HG03175 (cell line): Measurements from ENCODE around the gene NGLY1.

Experiments
- ATAC-seq: cut with Tn5 transposase; IDR thresholded peaks from one replicate; pipeline ENCODE4 v1.9.1; 2021; ENCODE audit warnings: mild to moderate bottlenecking, moderate library complexity; ENCODE audit not compliant: unreplicated experiment

The NGLY1 gene

DNA sequence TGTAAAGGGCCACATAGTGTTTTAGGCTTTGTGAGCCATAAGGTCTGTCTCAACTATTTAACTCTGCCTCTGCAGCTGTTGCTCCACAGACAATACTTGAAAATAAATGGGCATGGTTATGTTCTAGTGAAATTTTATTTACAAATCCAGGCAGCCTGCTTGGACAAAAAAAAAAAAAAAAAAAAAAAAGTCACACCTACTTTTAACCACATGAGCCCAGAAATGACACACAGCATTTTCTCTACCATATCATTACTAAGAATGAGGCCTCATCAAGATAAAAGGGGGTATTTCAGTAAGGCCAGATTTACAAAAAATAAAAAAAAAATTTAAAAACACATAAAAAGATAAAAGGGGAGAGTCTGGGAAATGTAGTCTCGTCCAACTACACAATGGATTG lies 1.7 kb upstream of the NGLY1 start:
- no peak for ATAC-seq

DNA sequence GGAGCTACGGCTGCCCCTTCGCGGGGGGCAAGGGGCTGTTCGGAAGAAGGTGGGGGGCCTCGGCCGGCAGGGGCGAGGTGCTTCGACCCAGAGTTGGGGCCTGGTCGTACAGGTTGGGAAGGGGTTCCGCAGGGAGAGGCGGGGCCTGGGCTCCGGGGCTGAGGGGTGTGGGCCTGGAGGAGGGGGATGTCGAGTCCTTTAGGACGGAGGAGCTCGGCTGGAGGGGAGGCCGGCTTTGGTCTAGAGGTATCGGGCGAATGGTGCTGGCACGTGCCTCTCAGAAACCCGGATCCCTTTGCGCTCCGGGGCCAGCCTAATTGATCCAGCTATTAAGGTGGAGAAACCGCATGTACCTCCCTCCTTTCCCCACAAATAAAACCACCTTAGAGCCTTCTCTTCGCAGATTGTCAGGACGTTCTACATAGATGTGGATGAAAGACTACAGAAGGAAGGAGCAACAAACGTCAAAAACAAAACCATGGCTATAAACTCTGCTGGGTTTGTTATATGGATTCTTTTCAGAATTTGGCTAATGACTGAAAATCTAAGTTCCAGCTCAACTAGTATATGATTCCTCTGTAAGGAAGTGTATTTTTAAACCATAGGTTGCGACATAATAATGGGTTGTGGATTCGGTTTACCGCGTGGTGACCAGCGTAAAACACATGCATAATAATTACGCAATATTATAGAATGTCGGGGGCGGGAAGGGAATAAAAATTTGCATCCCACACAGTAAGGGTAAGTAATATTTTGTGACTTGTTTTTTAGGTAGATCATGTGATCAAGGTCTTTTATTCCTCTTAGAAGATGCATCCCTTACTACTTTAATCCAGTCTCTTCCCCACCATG lies 644 bp upstream of the NGLY1 start:
- ATAC-seq, result peak; percentile 18

DNA sequence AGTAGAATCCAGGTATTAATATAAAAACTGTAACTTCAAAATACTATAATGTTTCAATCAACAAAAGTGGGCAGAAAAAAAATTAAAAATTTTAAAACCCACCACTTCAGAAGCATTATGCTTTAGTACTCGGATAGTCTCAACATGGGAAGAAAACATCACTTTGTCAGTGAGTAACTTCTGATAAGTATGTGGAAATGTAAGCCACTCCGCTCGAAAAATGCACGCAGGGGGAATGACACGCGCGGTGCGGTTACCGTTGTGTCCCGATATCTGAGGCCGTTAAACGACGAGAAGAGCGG lies 656 bp downstream of the NGLY1 start:
- ATAC-seq, result no peak

DNA sequence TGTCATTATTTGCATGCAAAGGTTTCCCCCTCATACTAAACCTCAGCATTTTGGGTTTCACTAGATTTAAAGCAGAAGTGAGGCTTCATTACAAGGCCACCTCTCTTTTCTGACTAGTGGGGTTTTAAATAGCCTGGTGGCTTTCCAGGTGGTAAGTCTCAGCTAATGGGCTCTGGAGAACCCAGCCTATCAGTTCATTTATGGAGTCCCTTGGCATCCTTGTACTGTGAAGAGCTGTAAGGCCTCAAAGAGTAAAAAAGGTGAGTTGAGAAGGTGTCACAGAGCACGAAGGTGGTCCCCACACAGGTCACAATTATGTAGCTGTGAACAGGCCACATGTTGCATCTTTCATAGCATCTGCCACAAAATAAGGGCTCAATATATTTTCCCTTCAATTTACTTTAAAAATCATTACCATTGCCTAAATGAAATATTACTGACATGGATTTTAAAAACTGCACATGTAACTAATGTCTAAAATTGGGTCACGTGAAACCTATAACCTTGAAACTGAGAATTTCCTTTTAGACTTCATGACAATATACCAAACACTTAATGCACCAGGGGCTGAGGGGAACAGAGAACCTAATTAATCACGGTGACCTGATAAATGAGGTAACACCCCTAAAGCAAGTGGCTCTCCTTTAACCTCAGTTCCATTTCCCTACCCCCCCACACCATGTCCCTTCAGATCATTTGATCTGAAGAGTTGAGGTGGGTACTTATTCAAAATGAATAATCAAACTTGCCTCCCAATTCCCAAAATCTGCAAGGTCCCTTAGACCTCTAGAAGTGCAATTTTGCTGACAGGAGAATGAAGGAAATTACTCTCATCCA lies 1.3 kb downstream of the NGLY1 start:
- peak; percentile 51 for ATAC-seq

DNA sequence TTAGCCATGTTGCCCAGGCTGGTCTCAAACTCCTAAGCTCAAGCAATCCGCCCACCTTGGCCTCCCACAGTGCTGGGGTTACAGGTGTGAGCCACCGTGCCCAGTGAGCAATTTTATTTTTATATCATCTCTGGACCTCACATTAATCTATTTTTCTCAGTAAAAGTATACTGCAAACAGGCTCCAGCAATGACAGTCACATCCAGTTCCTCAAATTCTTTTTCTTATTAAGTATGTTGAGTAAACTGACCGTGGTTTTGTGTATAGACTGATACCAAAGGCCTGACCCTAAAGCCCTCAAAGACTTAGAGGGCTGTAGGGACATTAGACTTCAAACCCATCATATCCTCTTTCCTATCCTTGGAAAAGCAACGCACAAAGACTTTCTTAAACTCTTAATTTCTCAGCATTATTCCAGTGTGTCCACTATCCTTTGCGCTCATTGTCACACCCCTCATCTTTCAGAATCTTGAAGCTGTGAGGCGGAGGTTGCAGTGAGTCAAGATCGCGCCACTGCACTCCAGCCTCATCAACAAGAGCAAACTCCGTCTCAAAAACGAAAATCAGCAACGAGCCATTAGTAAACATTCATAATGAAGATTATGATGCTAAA lies 2.0 kb downstream of the NGLY1 start:
- ATAC-seq, result no peak

DNA sequence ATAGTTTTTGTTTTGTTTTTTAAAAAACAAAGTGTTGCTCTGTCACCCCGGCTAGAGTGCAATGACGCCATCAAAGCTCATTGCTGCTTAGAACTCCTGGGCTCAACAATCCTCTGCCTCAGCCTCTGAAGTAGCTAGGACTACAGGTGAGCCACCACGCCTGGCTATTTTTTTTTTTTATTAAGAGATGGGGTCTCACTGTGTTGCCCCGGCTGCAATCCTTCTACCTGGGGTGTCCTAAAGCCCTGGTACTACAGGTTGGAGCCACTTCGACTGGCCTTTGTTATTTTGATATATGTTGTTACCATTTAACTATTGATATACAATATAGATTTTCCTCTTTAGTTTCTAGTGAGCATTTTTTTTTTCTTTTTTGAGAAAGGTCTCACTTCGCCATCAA lies 2.6 kb downstream of the NGLY1 start:
- ATAC-seq, result no peak

DNA sequence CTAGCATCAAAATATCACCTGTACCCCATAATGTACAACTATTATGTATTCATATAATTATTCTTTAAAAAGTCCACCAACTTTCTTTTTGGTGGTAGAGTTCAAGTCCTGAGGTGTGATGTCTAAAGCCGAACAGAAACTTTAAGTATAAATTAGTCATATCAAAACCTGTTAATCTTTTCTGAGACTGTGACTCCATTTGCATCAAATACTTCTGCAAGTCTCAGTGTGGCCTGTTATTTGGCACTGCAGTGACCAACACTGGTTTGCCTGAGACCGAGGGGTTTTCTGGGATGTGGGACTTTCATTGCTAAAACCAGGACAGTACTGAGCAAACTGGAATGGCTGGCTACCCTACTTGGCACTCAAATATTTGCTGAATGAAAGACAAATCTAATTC lies 7.3 kb downstream of the NGLY1 start:
- peak; percentile 72 for ATAC-seq

DNA sequence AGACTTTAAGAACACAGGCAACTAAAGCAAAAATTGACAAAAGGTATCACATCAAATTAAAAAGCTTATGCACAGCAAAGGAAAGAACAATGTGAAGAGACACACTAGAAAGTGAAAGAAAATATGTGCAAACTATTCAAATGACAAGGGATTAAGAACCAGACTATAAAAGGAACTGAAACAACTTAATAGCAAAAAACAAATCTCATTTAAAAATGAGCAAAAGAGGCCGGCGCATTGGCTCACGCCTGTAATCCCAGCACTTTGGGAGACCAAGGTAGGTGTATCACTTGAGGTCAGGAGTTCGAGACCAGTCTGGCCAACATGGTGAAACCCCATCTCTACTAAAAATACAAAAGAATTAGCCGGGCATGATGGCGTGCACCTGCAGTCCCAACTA lies 14.4 kb downstream of the NGLY1 start:
- peak; percentile 97 for ATAC-seq

DNA sequence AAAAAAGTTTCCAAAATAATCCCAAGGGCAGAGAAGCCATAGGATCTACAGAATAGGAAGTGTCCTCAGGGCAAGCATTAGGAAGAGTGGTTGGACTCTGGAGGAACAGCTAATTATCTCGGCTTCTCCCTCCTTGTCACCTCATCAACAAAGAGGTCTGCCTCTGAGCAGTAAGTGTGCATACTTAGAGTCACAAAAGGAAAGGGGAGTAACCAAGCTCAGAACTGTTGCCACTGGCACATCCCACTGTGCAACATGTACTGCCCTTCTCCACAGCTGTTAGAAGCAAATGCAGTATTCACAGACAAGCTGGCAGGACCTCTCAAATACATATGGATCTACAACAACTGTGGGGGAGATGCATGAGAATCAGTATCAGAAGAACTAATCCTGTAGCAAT lies 31.5 kb downstream of the NGLY1 start:
- no peak for ATAC-seq

DNA sequence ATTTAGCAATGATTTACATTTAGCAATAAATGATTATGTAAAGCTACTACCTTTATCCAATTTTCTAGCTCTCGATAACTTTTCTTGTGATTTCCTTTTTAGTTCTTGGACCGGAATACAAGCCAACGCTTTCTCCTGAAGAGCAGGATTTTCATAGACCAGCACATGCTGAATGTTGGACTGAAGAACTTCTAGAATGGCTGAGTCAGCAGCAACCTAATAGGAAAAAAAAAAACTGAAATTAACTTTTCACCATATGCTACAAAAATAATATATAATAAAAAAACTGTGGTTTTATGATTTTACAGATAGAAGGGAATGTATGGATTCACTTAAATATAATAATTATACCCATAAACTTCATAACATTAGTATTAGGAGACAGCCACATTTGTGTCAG lies 32.2 kb downstream of the NGLY1 start:
- no peak for ATAC-seq

DNA sequence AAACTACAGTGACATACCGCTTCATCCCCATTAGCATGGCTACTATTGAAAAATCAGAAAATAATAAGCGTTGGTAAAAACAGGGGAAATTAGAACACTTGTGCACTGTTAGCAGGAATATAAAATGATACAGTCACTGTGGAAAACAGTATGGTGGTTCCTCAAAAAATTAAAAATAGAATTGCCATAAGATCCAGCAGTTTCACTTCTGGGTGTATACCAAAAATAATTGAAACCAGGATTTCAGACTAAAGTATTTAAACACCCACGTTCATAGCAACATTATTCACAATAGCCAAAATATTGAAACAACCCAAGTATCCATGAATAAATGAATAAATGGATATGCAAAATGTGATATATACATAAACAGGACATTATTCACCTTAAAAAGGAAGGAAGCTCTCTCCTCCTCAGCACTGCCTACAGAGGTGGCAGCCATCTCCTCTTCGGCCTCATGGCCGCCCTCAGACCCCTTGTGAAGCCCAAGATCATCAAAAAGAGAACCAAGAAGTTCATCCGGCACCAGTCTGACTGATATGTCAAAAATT lies 34.1 kb downstream of the NGLY1 start:
- ATAC-seq, result no peak

DNA sequence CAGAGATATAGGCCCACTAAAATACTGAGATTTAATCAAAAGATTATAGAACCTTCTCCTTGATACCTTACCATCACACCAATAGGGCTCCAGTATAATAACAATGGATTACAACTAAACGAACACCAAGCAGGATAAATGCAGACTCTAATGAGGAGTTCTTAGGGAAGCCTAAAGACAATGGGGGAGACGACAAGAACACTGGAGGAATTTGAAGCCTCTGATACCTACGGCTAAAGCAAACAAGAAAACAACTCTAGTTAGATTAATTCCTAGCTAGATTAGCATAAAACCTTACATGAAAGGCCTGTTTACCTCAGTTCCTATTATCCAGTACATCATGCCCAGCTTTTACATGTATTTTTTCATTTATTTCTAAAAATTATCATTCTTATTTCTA lies 35.1 kb downstream of the NGLY1 start:
- no peak for ATAC-seq

DNA sequence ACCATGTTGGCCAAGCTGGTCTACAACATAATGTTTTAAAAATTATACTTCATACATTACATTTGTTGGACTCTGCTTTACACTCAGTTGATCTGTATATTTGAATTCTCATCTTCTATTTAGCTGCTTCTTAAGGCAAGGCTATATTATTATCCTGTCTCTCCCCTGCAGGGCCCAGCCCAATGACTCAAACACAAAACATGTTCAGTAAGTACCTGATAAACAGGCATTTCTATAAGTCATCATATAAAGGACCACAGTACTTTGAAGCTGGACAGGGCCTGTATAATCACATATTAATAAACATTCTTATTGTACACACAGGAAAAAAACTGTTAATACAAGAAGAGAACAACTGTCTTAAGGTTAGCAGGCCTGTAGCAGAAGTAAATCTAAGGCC lies 36.2 kb downstream of the NGLY1 start:
- ATAC-seq, result no peak

DNA sequence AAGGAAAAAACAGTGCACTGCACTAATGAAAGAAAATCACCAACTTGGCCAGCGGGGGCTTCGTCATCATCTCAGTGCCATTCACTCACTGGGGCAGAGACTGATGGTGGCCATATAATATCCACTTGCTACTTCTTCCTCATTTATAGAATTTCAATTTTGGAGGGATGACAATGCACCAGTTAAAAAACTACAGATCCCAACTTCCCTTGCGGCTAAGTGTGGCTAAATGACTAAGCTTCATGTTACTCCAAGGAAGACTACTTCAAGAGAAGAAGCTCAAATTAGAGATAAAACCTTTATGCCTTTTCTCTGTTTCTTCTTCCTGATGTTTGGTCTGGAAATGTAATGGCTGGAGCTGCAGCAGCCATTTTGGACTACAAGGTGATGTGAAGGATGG lies 38.8 kb downstream of the NGLY1 start:
- no peak for ATAC-seq

DNA sequence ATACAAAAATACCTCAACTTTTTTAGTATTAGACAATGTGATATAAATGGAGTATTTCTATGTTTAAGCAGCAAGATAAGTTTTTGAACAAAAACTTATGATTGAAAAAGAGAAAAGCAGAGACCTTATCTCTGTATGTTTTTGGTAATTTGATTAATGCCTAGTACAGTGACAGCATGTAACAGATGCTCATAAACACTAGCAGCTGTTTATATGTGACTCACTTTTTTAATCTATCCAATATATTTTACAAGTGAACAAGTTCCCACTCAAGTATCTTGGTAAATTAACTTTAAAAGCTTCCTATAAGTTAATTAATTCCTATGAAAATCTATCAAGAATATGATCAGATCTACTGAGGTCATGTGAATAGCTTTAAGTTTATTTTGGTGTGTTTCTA lies 55.1 kb downstream of the NGLY1 start:
- no peak for ATAC-seq

DNA sequence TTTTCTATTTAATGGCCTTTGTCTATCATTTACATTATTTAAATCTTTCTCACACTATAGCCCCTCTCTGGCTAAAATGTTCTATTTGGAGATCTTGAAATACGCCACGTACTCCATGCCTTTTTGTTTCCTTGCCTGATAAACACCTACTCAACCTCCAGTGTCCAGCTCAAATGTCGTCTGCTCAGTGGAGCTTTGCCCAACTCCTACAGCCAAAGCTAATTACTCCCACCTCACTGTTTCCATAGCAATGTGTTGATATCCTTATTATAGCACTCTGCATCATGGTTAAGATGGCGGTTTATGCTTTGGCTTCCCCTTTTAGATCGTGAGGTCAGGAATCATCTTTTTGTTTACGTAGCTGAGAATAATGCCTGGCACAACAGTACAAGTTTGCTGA lies 55.9 kb downstream of the NGLY1 start:
- no peak for ATAC-seq

DNA sequence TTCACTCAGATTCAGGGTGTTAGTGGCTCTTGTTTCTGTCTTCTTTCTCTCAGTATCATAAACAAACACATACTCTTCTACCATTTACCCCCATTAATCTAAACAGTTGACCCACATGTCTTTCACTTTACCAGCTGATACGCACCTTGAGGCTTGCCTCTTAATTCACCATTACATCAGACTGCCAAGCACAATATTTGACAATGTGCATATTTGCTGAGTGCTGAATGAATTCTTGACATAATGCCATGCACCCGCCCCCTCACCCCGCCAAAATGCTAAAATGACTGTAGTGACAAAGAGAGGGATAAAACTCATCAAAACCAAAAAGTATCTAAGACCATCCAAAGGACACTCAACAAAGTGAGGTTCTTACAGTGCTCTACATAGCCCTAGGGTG lies 57.4 kb downstream of the NGLY1 start:
- ATAC-seq, result no peak

DNA sequence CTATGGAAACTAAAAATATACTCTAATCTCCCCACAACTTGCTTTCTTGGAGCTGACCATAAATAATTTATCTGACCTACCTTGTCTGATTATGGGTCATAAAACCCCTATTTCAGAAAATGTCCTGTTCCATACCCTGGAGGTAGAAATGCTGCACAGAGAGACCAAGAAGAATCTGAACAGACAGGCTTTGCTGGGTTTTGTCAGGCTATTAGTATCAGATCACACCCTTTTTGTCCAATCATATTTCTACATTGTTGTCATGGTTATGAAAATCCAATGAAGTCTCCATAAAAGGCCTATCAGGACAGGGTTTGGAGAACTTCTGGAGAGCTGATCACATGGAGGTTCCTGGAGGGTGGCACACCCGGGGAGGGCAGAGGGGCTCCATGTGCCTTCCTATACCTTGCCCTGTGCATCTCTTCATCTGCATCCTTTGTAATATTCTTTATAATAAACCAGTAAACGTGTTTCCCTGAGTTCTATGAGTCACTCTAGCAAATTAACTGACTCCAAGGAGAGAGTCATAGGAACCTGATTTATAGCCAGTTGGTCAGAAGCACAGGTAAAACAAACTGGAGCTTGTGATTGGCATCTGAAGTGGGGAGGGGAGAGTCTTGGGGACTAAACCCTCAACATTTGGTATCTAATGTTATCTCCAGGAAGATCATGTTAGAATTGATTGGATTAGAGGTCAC lies 58.1 kb downstream of the NGLY1 start:
- no peak for ATAC-seq

DNA sequence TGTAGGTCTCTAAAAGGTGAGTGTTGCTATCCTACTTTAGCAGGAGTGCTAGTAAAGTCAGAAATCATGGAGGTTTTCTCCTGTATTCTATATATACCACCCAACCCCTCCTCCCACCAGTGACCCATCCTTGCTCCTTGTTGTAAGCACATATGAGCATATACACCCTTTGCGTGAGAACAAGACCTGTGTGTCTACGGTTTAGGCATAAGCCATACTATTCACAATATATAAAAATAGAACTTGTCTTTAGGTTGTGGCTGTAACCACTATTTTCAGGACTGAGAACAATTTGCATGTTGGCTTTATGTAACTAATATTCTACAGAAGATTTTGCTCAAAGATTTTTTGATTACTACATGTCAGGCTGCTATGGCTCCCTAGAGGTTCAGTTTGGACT lies 59.4 kb downstream of the NGLY1 start:
- no peak for ATAC-seq

DNA sequence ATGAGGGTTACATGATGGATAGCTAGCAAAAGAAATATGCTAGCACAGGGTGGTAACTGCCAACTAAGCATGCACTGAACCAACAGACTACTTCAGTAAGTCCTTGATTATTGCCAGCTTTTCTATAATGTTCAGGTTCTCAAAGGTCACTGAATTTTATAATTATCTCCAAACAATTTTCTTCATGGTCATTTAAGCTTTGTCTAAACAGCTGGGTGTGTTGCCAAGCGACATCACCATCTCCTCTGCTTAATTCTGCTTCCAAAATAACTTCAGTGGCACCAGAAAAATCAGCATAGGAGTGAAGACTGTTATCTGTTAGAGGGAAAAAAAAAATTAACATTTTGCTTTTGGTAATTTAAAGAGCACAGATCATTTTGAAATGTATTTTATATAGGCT lies 63.9 kb downstream of the NGLY1 start:
- ATAC-seq, result no peak

DNA sequence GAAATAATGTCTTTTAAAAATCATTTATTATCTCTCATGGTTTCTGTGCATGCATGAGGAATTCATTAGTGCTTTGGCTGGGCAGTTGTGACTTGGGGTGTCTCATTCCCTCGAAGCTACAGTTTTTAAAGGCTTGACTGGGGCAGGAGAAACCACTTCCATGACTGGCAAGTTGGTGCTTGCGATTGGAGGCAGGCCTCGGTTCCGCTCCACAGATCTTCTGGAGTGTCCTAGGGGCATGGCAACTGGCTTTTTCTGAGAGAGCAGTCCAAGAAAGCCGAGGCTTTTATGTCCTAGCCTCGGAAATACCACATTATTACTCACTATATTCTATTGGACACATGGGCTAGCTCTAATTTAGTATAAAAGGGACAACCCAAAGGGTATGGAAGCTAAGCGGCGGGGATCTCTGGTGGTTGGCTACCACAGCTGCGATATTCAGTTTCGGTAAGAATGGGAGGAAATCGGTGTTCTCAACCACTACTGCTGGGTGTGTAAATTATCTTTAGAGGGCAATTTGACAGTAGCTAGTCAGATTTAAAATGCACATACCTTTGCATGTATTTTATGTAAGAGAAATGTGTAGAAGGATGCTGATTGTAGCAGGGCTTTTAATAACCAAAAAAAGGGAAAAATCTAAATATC lies 69.8 kb downstream of the NGLY1 start:
- no peak for ATAC-seq
